Right atrium auricular region (tissue), 2 donors: Measurements from ENCODE around the gene UBE2F. TPM values are rescaled to one million over a fixed set of nuclear protein-coding genes. Genes with fewer than 3 reads are reported as not detected.
A peak's percentile ranks its signal among the peaks of the same experiment; 100 is the strongest.
"Not testable (repeated sequence)": the region's sequence is repeated elsewhere in the genome, so short reads cannot be mapped to it uniquely, and the experiment has no call there.

Experiments
- DNase-seq: peaks from one replicate; pipeline ENCODE4 v3.0.0-alpha.2; 2019; ENCODE audit warnings: low spot score
- H3K27ac ChIP-seq, 2 donors: fragments of 200-600 bp; sonication (generic); 1 replicate in 1 of 2; 2 replicates in 1 of 2; pipeline ENCODE4 v1.5.1; 2016 to 2019
- H3K27me3 ChIP-seq, 2 donors: fragments of 200-600 bp; sonication (generic); one replicate each; pipeline versions ENCODE4 v1.5.1 to v1.6.0; 2017 to 2019
- H3K36me3 ChIP-seq: fragments of 200-600 bp; sonication (generic); one replicate; pipeline ENCODE4 v1.5.1; 2016
- H3K4me1 ChIP-seq, 2 donors: fragments of 200-600 bp; sonication (generic); one replicate each; pipeline versions ENCODE4 v1.5.1 to v1.6.0; 2017 to 2019
- H3K4me3 ChIP-seq, 2 donors: fragments of 200-600 bp; sonication (generic); 1 replicate in 1 of 2; 2 replicates in 1 of 2; pipeline ENCODE4 v1.5.1; 2017 to 2019; ENCODE audit warnings: mild to moderate bottlenecking in 1 of 2, moderate library complexity in 1 of 2
- H3K9me3 ChIP-seq, 2 donors: fragments of 200-600 bp; sonication (generic); one replicate each; pipeline ENCODE4 v1.5.1; 2019
- total RNA-seq, 2 donors: library from RNA; depleted of rRNA; stranded (reverse); fragments of >200 nt; gene quantifications; one replicate each; pipeline ENCODE4 v1.1.0, GENCODE V29; 2016
- TF ChIP-seq, protein P1 (sequence below), 2 donors: fragments of 200-600 bp; sonication (generic); IDR thresholded peaks; one replicate each; pipeline ENCODE4 v1.5.1; 2019; ENCODE audit warnings: antibody characterized with exemption in 2 of 2

The UBE2F gene
- total RNA-seq, 2 donors from 2014 or later, result 78.4 to 79.6 TPM

DNA sequence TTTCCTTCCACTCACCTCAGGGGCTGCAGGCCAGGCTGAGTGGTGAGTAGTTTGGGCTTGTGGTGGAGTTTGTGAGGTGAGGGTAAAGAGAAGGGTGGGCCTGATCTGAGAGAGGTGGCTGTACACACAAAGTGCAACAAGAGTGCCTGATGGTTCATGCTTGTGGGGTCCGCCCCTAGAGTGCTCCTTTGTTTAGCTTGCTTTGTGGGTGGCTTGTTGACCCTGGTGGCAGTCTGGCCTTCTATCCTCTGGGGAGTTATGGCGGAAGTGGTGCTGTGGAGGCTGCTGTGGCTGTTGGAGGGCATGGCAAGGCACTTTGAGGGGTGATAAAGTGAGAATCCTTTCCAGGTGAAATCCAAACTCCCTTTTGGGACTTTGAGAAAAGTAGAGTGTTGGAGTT, 10.6 kb downstream of the UBE2F start:
- Histone ChIP-seq H3K27me3 (no peaks in the 10 kb centered on the region), H3K36me3 (peaks cover 11% of the 10 kb centered on the region), H3K9me3 (no peaks in the 10 kb centered on the region), H3K27ac (no peak overlapping the region), H3K4me1 (peaks cover 0 to 48% of the 10 kb centered on the region in 2 donors), H3K4me3 (no peak overlapping the region)
- DNase-seq, result no peak
- TF ChIP-seq, protein P1, sequence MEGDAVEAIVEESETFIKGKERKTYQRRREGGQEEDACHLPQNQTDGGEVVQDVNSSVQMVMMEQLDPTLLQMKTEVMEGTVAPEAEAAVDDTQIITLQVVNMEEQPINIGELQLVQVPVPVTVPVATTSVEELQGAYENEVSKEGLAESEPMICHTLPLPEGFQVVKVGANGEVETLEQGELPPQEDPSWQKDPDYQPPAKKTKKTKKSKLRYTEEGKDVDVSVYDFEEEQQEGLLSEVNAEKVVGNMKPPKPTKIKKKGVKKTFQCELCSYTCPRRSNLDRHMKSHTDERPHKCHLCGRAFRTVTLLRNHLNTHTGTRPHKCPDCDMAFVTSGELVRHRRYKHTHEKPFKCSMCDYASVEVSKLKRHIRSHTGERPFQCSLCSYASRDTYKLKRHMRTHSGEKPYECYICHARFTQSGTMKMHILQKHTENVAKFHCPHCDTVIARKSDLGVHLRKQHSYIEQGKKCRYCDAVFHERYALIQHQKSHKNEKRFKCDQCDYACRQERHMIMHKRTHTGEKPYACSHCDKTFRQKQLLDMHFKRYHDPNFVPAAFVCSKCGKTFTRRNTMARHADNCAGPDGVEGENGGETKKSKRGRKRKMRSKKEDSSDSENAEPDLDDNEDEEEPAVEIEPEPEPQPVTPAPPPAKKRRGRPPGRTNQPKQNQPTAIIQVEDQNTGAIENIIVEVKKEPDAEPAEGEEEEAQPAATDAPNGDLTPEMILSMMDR (IDR thresholded peaks at IDR 0.05), result no peak

DNA sequence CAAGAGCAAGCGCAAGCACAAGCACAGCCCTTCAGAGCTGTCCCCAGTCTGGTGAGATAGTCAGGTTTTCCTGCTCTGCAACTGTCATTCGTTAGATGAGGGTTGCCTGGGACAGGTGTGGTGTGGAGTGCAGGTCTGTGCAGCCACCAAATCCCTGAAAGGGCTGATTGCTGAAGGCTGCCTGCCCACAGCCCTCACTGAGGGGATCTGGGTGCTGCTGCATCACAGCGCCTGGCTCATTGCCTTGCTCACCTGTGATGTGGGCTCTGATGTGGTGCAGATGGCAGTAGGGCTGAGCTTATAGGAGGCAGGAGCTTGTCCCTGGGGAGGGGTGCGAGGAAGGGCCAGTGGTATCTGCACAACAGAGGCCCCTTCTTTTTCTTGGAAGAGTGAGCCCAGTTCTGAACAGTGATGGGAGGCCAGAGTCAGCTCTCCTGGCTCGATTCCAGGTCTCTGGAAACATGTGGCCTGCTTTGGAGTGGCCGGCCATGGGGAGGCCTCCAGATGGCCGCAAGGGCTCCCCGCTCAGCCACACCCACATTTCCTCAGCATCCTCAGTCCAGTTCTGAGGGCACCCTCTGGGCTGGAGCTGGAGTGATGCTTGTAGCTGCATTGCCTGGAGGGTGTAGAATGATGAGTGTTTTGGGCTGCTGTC, 11.4 kb downstream of the UBE2F start:
- no peaks in the 10 kb centered on the region for H3K27me3 ChIP-seq
- DNase-seq, result no peak
- H3K4me1 ChIP-seq, result peaks cover 0 to 51% of the 10 kb centered on the region in 2 donors
- H3K36me3 ChIP-seq, result peaks cover 11% of the 10 kb centered on the region
- no peak overlapping the region for H3K4me3 ChIP-seq
- H3K9me3 ChIP-seq, result no peaks in the 10 kb centered on the region
- no peak overlapping the region for H3K27ac ChIP-seq
- TF ChIP-seq, protein P1 (IDR thresholded peaks at IDR 0.05), result no peak

DNA sequence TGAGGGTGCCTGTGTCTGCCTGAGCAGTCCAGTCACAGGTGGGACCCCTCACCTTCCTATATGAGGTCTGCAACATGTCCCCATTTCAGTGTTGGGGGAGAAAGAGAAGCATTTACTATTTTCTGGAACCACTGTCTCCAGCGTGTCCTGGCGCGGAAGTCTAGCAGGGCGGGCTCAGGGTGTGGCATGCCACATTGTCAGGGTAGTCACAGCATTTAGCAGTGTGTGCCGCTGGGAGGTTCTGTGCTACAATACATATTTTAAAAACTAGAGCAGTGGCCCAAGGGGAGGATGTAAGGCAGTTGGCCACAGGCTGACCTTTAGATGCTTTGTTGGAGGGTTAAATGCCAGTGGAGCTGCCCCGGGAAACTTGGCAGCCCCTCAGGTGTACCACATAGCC, 12.5 kb downstream of the UBE2F start:
- DNase-seq, result no peak
- peak overlapping the region in 1 of 2 donors; percentile 13 for H3K27ac ChIP-seq
- H3K9me3 ChIP-seq, result no peaks in the 10 kb centered on the region
- H3K27me3 ChIP-seq, result no peaks in the 10 kb centered on the region
- H3K4me3 ChIP-seq, result no peak overlapping the region
- TF ChIP-seq, protein P1 (IDR thresholded peaks at IDR 0.05), result no peak
- H3K4me1 ChIP-seq, result peaks cover 0 to 62% of the 10 kb centered on the region in 2 donors
- peaks cover 11% of the 10 kb centered on the region for H3K36me3 ChIP-seq

DNA sequence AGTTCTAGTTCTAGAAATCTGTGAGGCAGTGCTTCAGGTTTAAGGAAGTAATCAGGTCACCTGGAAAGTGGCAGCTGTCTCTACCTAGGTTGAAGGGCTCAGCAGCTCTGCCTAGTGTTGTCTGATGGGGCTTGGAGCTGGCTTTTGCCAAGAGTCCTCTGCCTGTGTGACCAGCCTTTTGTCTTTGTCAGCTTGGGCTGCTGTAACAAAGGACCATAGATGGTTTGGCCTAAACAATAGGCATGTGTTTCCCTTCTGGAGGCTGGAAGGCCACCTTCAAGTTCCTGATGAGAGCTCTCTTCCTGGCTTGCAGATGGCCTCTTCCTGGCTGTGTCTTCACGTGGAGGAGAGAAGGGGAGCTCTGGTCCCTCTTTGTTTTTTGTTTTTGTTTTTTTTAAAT, 13.3 kb downstream of the UBE2F start:
- peaks cover 0 to 66% of the 10 kb centered on the region in 2 donors for H3K4me1 ChIP-seq
- peaks cover 11% of the 10 kb centered on the region for H3K36me3 ChIP-seq

DNA sequence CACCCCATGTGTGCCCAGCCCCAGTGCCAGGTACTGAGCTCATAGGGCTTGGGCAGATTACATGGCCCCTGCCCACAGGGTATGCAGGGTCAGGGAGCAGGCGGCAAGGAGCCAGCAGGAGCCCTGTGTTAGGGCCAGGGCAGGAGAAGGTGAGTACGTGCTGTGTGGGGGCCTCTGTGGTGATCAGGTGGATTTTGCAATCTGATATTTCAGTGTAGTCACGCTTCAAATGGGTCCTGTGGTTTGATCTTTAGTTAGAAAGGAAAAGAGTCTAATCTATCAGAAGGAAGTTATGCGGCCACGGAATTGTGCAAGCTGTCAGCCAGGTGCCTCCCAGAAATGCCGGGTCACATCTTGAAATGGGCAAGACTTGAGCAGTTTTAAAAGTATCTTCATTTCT, 13.9 kb downstream of the UBE2F start:
- Histone ChIP-seq H3K27ac (peak overlapping the region in 1 of 2 donors; percentile 78), H3K4me1 (peaks cover 0 to 66% of the 10 kb centered on the region in 2 donors)
- no peak for DNase-seq

More for the DNA sequence above, 13.3 kb downstream of the UBE2F start:
- DNase-seq, result no peak
- H3K27ac ChIP-seq, result peak overlapping the region in 1 of 2 donors; percentile 78
- H3K9me3 ChIP-seq, result no peaks in the 10 kb centered on the region
- TF ChIP-seq, protein P1 (IDR thresholded peaks at IDR 0.05), result no peak
- H3K4me3 ChIP-seq, result no peak overlapping the region
- H3K27me3 ChIP-seq, result no peaks in the 10 kb centered on the region

DNA sequence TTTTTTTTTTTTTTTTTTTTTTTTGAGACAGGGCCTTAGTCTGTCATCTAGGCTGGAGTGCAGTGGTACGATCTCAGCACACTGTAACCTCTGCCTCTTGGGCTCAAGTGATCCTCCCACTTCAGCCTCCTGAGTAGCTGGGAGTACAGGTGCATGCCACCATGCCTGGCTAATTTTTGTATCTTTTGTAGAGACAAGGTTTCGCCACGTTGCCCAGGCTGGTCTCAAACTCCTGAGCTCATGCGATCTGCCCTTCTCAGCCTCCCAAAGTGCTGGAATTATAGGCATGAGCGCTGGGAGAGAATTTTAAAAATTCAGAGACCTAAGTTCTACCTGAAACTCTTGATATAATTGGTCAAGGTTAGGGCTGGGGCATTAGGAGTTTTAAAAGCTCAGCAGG, 14.8 kb downstream of the UBE2F start:
- not testable (repeated sequence) for DNase-seq, H3K27me3 ChIP-seq, H3K36me3 ChIP-seq, H3K4me3 ChIP-seq, H3K9me3 ChIP-seq
- Histone ChIP-seq H3K27ac (peak overlapping the region; percentile 4 to 78), H3K4me1 (peaks cover 0 to 66% of the 10 kb centered on the region in 2 donors)

More for the DNA sequence above, 13.9 kb downstream of the UBE2F start:
- Histone ChIP-seq H3K36me3 (peaks cover 8% of the 10 kb centered on the region), H3K9me3 (no peaks in the 10 kb centered on the region), H3K27me3 (no peaks in the 10 kb centered on the region), H3K4me3 (no peak overlapping the region)
- TF ChIP-seq, protein P1 (IDR thresholded peaks at IDR 0.05), result no peak
